IMR-90 (cell line): ENCODE data around the gene TTC28. TPM values are rescaled to one million over a fixed set of nuclear protein-coding genes. Genes with fewer than 3 reads are reported as not detected.

Source experiments
- ATAC-seq: fragments of 200-7000 bp; cut with Tn5 transposase; 2 replicates; pipeline ENCODE4 v1.9.1; 2020; ENCODE audit warnings: low read depth, mild to moderate bottlenecking, moderate library complexity
- BruUV-seq: library from RNA; stranded (reverse); fragments of 400-500 nt; replicated peaks from 2 replicates; lab custom pipeline; 2021; lab: Mats Ljungman, UMichigan
- CTCF ChIA-PET: fragments of 300-600 bp; formaldehyde crosslinking; extraction: SDS; loops from one replicate; lab custom pipeline; 2021; ENCODE audit warnings: antibody characterized with exemption; lab: Yijun Ruan, JAX
- POLR2A ChIA-PET: fragments of 300-600 bp; sonication (Branson Sonifier 250); formaldehyde crosslinking; loops from one replicate; lab custom pipeline; 2022; ENCODE audit warnings: antibody characterized with exemption; ENCODE audit not compliant: unreplicated experiment; lab: Charles Lee
- DNase-seq: peaks from one replicate; pipeline ENCODE4 v3.0.0; 2013
- H2AFZ ChIP-seq: replicated peaks from 2 replicates; pipeline ENCODE3; 2013; ENCODE audit warnings: low read length, mild to moderate bottlenecking; ENCODE audit not compliant: poor library complexity
- H2AK5ac ChIP-seq: 2 replicates; pipeline ENCODE4 v1.6.1; 2013; ENCODE audit warnings: low read depth, low read length, inconsistent platforms
- H2AK9ac ChIP-seq: replicated peaks from 2 replicates; pipeline ENCODE3; 2013; ENCODE audit warnings: mild to moderate bottlenecking, low read depth, low read length, moderate library complexity; ENCODE audit not compliant: poor library complexity
- H2BK120ac ChIP-seq: 2 replicates; pipeline ENCODE4 v1.6.1; 2013; ENCODE audit warnings: low read depth, low read length, inconsistent platforms
- H2BK15ac ChIP-seq: 3 replicates; pipeline ENCODE4 v1.6.1; 2013; ENCODE audit warnings: low read depth, low read length, inconsistent platforms
- H2BK20ac ChIP-seq: 2 replicates; pipeline ENCODE4 v1.6.1; 2013; ENCODE audit warnings: low read depth, mild to moderate bottlenecking, inconsistent platforms, low read length, moderate library complexity
- H2BK5ac ChIP-seq: 2 replicates; pipeline ENCODE4 v1.6.1; 2013; ENCODE audit warnings: mild to moderate bottlenecking, low read depth, low read length, inconsistent platforms; ENCODE audit not compliant: poor library complexity, severe bottlenecking
- H3K14ac ChIP-seq: replicated peaks from 2 replicates; pipeline ENCODE4 v1.6.1; 2013; ENCODE audit warnings: low read depth, low read length, inconsistent platforms
- H3K18ac ChIP-seq: 2 replicates; pipeline ENCODE4 v1.6.1; 2013; ENCODE audit warnings: low read depth, low read length, control low read depth
- H3K23ac ChIP-seq: 2 replicates; pipeline ENCODE4 v1.6.1; 2013; ENCODE audit warnings: low read depth, low read length, inconsistent platforms
- H3K27ac ChIP-seq: 2 replicates; pipeline ENCODE4 v1.5.1; 2013; ENCODE audit warnings: mild to moderate bottlenecking, control low read depth, low read length; ENCODE audit not compliant: insufficient read depth
- H3K27me3 ChIP-seq: 2 replicates; pipeline ENCODE4 v1.6.1; 2013; ENCODE audit warnings: low read length; ENCODE audit not compliant: control insufficient read depth, insufficient read depth
- H3K36me3 ChIP-seq: 2 replicates; pipeline ENCODE4 v1.6.1; 2013; ENCODE audit warnings: low read length, mixed read lengths; ENCODE audit not compliant: control insufficient read depth, insufficient read depth
- H3K4ac ChIP-seq: 2 replicates; pipeline ENCODE4 v1.6.1; 2013; ENCODE audit warnings: low read depth, low read length, inconsistent platforms
- H3K4me1 ChIP-seq: 2 replicates; pipeline ENCODE4 v1.6.1; 2013; ENCODE audit warnings: low read length, mixed read lengths; ENCODE audit not compliant: control insufficient read depth, insufficient read depth
- H3K4me2 ChIP-seq: 2 replicates; pipeline ENCODE4 v1.6.1; 2013; ENCODE audit warnings: low read depth, mild to moderate bottlenecking, control low read depth, low read length, moderate library complexity
- H3K4me3 ChIP-seq: 2 replicates; pipeline ENCODE4 v1.5.1; 2013; ENCODE audit warnings: low read depth, mild to moderate bottlenecking, control low read depth, low read length, moderate library complexity; ENCODE audit not compliant: insufficient read depth
- H3K56ac ChIP-seq: 2 replicates; pipeline ENCODE4 v1.6.1; 2013; ENCODE audit warnings: low read length, inconsistent platforms; ENCODE audit not compliant: insufficient read depth; ENCODE audit errors: extremely low read depth
- H3K79me1 ChIP-seq, 2 experiments: 2 replicates each; pipeline ENCODE4 v1.6.1; 2013; ENCODE audit warnings: low read length in 2 of 2, inconsistent platforms in 1 of 2, low read depth in 1 of 2
- H3K9ac ChIP-seq: 2 replicates; pipeline ENCODE4 v1.6.1; 2013; ENCODE audit warnings: low read depth, low read length, control low read depth
- H3K9me1 ChIP-seq: 2 replicates; pipeline ENCODE4 v1.6.1; 2013; ENCODE audit warnings: low read length, inconsistent platforms; ENCODE audit not compliant: insufficient read depth
- H3K9me3 ChIP-seq: 2 replicates; pipeline ENCODE4 v1.6.1; 2013; ENCODE audit warnings: low read length; ENCODE audit not compliant: control insufficient read depth, insufficient read depth
- H4K20me1 ChIP-seq: 2 replicates; pipeline ENCODE4 v1.6.1; 2013; ENCODE audit warnings: low read length, inconsistent platforms; ENCODE audit not compliant: insufficient read depth
- H4K5ac ChIP-seq: 2 replicates; pipeline ENCODE4 v1.6.1; 2013; ENCODE audit warnings: mild to moderate bottlenecking, low read depth, low read length, control low read depth
- H4K8ac ChIP-seq, 2 experiments: 2 replicates each; pipeline ENCODE4 v1.6.1; 2013; ENCODE audit warnings: low read depth in 2 of 2, low read length in 2 of 2, control low read depth in 1 of 2, inconsistent platforms in 1 of 2
- H4K91ac ChIP-seq: 2 replicates; pipeline ENCODE4 v1.6.1; 2013; ENCODE audit warnings: low read depth, low read length, inconsistent platforms; ENCODE audit not compliant: insufficient read depth
- CEBPB ChIP-seq: IDR thresholded peaks from 2 replicates; pipeline ENCODE4 v1.6.1; 2012; ENCODE audit warnings: low read depth, low read length, improper control_type of control experiment
- CTCF ChIP-seq: conservative IDR thresholded peaks from 2 replicates; pipeline ENCODE4 v1.5.1; 2012; ENCODE audit warnings: mild to moderate bottlenecking, low read depth, low read length, improper control_type of control experiment
- ELK1 ChIP-seq: fragments of 150-350 bp; IDR thresholded peaks from 2 replicates; pipeline ENCODE4 v1.6.1; 2016; ENCODE audit warnings: low read depth, mild to moderate bottlenecking, low read length, moderate library complexity, borderline replicate concordance
- MAFK ChIP-seq: IDR thresholded peaks from 2 replicates; pipeline ENCODE4 v1.6.1; 2012; ENCODE audit warnings: low read depth, low read length, improper control_type of control experiment
- NFE2L2 ChIP-seq: fragments of 150-350 bp; IDR thresholded peaks from 2 replicates; pipeline ENCODE4 v1.6.1; 2016; ENCODE audit warnings: low read depth, mild to moderate bottlenecking, low read length
- dilution Hi-C: fragments of 300-500 bp; cut with HindIII; formaldehyde crosslinking; loops from one replicate; pipeline ENCODE4 v1.14.3; 2018; ENCODE audit warnings: low sequenced_read_pairs; ENCODE audit not compliant: unreplicated experiment
- in situ Hi-C: fragments of 300-500 bp; cut with MboI; formaldehyde crosslinking; loops from 3 replicates; pipeline ENCODE4 v1.14.3; 2019; ENCODE audit warnings: low sequenced_read_pairs, inconsistent platforms, mixed read lengths
- intact Hi-C: fragments of 100-400 bp; cut with micrococcal nuclease; formaldehyde crosslinking; loops from 2 replicates; pipeline ENCODE4 v1.10.0; 2022
- polyA plus RNA-seq, 3 experiments: library from polyadenylated mRNA; depleted of rRNA; stranded (reverse); fragments of >200 nt; gene quantifications; 2 replicates each; pipeline ENCODE4 v1.2.3, GENCODE V29; 2012; ENCODE audit warnings: low replicate concordance in 1 of 3
- total RNA-seq: library from RNA; depleted of rRNA; stranded (reverse); fragments of >200 nt; gene quantifications from 2 replicates; pipeline ENCODE4 v1.2.3, GENCODE V29; 2012

TTC28 gene
- total and polyA plus RNA-seq, 2 of the 4 experiments (the other 2 are of a cell fraction) = 5.6 to 13.3 TPM

- Histone ChIP-seq H3K14ac (no peak overlapping the region), H3K27ac (no peak overlapping the region), H4K8ac (no peak overlapping the region), H3K4me3 (no peak overlapping the region), H3K18ac (peak overlapping the region; percentile 26; the same call in 1 of the 2 replicates), H3K4me2 (no peak overlapping the region), H3K23ac (no peak overlapping the region), H3K9me1 (no peaks in the 10 kb centered on the region), H2BK15ac (no peak overlapping the region), H3K4me1 (peaks cover 6% of the 10 kb centered on the region), H2AK9ac (no peak overlapping the region), H3K79me1 (peaks cover 6% of the 10 kb centered on the region in 2 experiments; a peak in 3 of 4 replicates), H2AK5ac (no peak overlapping the region), H3K27me3 (no peaks in the 10 kb centered on the region), H4K5ac (no peak overlapping the region), H2BK120ac (no peak overlapping the region), H3K36me3 (no peaks in the 10 kb centered on the region), H2AFZ (no peak overlapping the region), H3K4ac (no peak overlapping the region), H2BK20ac (no peak overlapping the region), H2BK5ac (no peak overlapping the region), H3K56ac (no peak overlapping the region), H4K91ac (no peak overlapping the region), H3K9ac (no peak overlapping the region), H3K9me3 (no peaks in the 10 kb centered on the region), H4K20me1 (no peaks in the 10 kb centered on the region; the same call in 1 of the 2 replicates)
- dilution Hi-C loops (no loop called here), in situ Hi-C loops (no loop called here), intact Hi-C loops (no loop called here)
- CTCF ChIA-PET = no interaction called here
- DNase-seq (no peak), ATAC-seq (no peak)
- POLR2A ChIA-PET = no interaction called here
- BruUV-seq = no TSS peak
- 0 out of 2 replicates have a peak, but pooled peaks have one; percentile 21 for TF ChIP-seq CEBPB
- TF ChIP-seq ELK1 = no peak
- peak; percentile 85 for TF ChIP-seq NFE2L2
- no peak for TF ChIP-seq CTCF
- TF ChIP-seq MAFK = peak; percentile 72
Observed at GRCh38 chr22:28379075-28379779, 300.4 kb downstream of the TTC28 start.
